Heart right ventricle (tissue), 16 donors: ENCODE measurements around the gene PTEN. TPM values are rescaled to one million over a fixed set of nuclear protein-coding genes. Genes with fewer than 3 reads are reported as not detected.

Source experiments
- ATAC-seq, 8 donors: fragments of 200-7000 bp; cut with Tn5 transposase; one replicate each; pipeline ENCODE4 v1.9.1; 2020; ENCODE audit warnings: mild to moderate bottlenecking in 8 of 8, moderate library complexity in 8 of 8, moderate number of reproducible peaks in 1 of 8
- DNase-seq, 2 donors: peaks; one replicate each; pipeline ENCODE4 v3.0.0-alpha.2; 2020
- H3K27ac ChIP-seq, 10 donors: fragments of 200-600 bp; sonication (generic) in 2 of 10; one replicate each; pipeline versions ENCODE4 v1.5.0 to v1.8.0; 2020 to 2022; ENCODE audit warnings: mild to moderate bottlenecking in 3 of 10
- H3K27me3 ChIP-seq, 7 donors: fragments of 200-600 bp; one replicate each; pipeline ENCODE4 v1.8.0; 2021 to 2022; ENCODE audit warnings: mild to moderate bottlenecking in 2 of 7
- H3K36me3 ChIP-seq, 9 donors: fragments of 200-600 bp; sonication (generic) in 1 of 9; one replicate each; pipeline versions ENCODE4 v1.5.0 to v1.8.0; 2020 to 2022; ENCODE audit warnings: mild to moderate bottlenecking in 2 of 9
- H3K4me1 ChIP-seq, 9 donors: fragments of 200-600 bp; sonication (generic) in 1 of 9; one replicate each; pipeline versions ENCODE4 v1.5.0 to v1.8.0; 2020 to 2022; ENCODE audit warnings: mild to moderate bottlenecking in 4 of 9
- H3K4me3 ChIP-seq, 10 donors: fragments of 200-600 bp; sonication (generic) in 2 of 10; one replicate each; pipeline versions ENCODE4 v1.5.0 to v1.8.0; 2020 to 2022; ENCODE audit warnings: mild to moderate bottlenecking in 7 of 10, moderate library complexity in 2 of 10
- H3K9me3 ChIP-seq, 11 donors: fragments of 200-600 bp in 10 of 11; sonication (generic) in 2 of 11; one replicate each; pipeline versions ENCODE4 v1.5.0 to v1.8.0; 2013 to 2022; ENCODE audit warnings: mild to moderate bottlenecking in 2 of 11, control low read depth in 1 of 11, moderate library complexity in 1 of 11
- CTCF ChIP-seq, 9 donors: fragments of 200-600 bp; sonication (generic) in 2 of 9; IDR thresholded peaks; one replicate each; pipeline versions ENCODE4 v1.5.0 to v1.8.0; 2021 to 2022; ENCODE audit warnings: antibody characterized with exemption in 9 of 9, mild to moderate bottlenecking in 5 of 9, moderate library complexity in 1 of 9
- WGBS, 2 donors: extraction: QIAGEN DNeasy Blood & Tissue Kit; methylation state at CpG; one replicate each; pipeline ENCODE4 v1.1.7; 2013; ENCODE audit warnings: inconsistent platforms in 1 of 2; 5-methylcytosine and 5-hydroxymethylcytosine counted together
- intact Hi-C, 10 donors: fragments of 100-400 bp; cut with DNase I; formaldehyde crosslinking; loops; one replicate each; pipeline versions ENCODE4 v1.11.1 to v1.14.2; 2022
- polyA plus RNA-seq, 2 donors: library from polyadenylated mRNA; stranded (reverse); fragments of 200-250 nt; gene quantifications; one replicate each; pipeline ENCODE4 v1.2.3, GENCODE V29; 2013
- total RNA-seq, 10 donors: library from RNA; stranded (reverse); fragmentation: NEBNext Ultra II Directional in 3 of 10; extraction: Animal tissue kit (Norgen Biotek cat#: 25700) in 3 of 10; gene quantifications; one replicate each; pipeline versions ENCODE4 v1.2.1 to v1.2.4, GENCODE V29; 2021 to 2023
- donor health status: Arrhythmogenic right ventricular cardiomyopathy.
- donor health status: ischemic (EF 13 %, LVEDD 7.1; RV severe dilation, severe dysfunction).
- donor health status: healthy with polysubstance abuse.
- donor health status: DM: no; HTN: yes; CAD: no.
- donor health status: DM: no; HTN: no; CAD: no.
- donor health status: ischemic (EF 25% LVEDD 6.9; RV normal size, moderate dysfunction).
- donor health status: ischemic (EF 25% LVEDD 5.7; RV mildly dilated, moderate dysfunction).
- donor health status: healthy.
- donor health status: DM: yes; HTN: yes; CAD: no.
- donor health status: Ischemic cardiomyopathy.
- donor health status: ischemic (EF 35%, LVEDD 5.7; RV mildly dilated, moderate dysfunction).
- donor health status: nonischemic (EF 11% LVEDD 7.7; RV severe dilation, severe dysfunction).
- donor health status: DM: yes; HTN: yes; CAD: no.
- donor health status: PGD.
- donor health status: ischemic (EF 29% LVEDD 5.4; RV normal size, mild dysfunction).
- donor health status: nonischemic (EF 23%, LVEDD 6.1; RV moderate dilation, normal function).

Gene PTEN
- total and polyA plus RNA-seq, 12 donors, result 21.8 to 89.9 (median 54.9) TPM

- no peaks in the 10 kb centered on the region for H3K9me3 ChIP-seq
- 94 to 96% methylated on average over 1 of the region's 1 CpG for WGBS, 2 donors
- no peak overlapping the region for H3K27ac ChIP-seq
- H3K36me3 ChIP-seq, result no peaks in the 10 kb centered on the region
- intact Hi-C loops, result no loop called here
- no peak for ATAC-seq
- DNase-seq, result no peak
- no peaks in the 10 kb centered on the region for H3K27me3 ChIP-seq
- no peak overlapping the region for H3K4me3 ChIP-seq
- no peak for TF ChIP-seq CTCF (IDR thresholded peaks at IDR 0.05)
- peaks cover 0 to 8% (median 0%) of the 10 kb centered on the region in 9 donors for H3K4me1 ChIP-seq
Observed at GRCh38 chr10:87974769-87975168, 111.3 kb downstream of the PTEN start.

GRCh38 chr10:87976101-87976743 is 112.8 kb downstream of the PTEN start:
- Histone ChIP-seq H3K4me3 (no peak overlapping the region), H3K27me3 (no peaks in the 10 kb centered on the region), H3K9me3 (no peaks in the 10 kb centered on the region), H3K27ac (no peak overlapping the region), H3K36me3 (no peaks in the 10 kb centered on the region), H3K4me1 (peaks cover 0 to 8% (median 0%) of the 10 kb centered on the region in 9 donors)
- TF ChIP-seq CTCF (IDR thresholded peaks at IDR 0.05), result no peak
- WGBS, 2 donors, result 70 to 77% methylated on average over 4 of the region's 4 CpGs
- no peak for DNase-seq
- intact Hi-C loops, result no loop called here
- no peak for ATAC-seq

DNA sequence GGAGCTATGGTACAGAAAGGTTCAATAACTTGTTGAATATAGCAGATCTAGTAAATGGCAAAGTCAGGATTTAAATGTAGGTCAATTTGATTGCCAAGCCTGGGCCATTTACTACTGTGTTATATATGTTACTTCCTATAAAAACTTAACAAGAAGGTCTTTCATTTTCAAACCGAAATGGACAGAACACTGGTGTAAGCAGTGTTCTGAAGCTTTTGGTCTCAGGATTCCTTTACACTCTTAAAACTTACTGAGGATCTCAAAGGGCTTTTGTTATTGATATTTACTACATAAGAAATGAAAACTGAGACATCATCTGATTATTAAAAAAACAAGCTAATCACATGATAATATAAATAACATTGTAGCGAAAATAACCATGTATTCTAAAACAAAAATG is 114.7 kb downstream of the PTEN start:
- no peak for DNase-seq
- no peak overlapping the region for H3K4me3 ChIP-seq
- H3K36me3 ChIP-seq, result no peaks in the 10 kb centered on the region
- H3K27me3 ChIP-seq, result no peaks in the 10 kb centered on the region
- 91 to 95% methylated on average over 2 of the region's 2 CpGs for WGBS, 2 donors
- no peak for ATAC-seq
- peaks cover 0 to 8% (median 0%) of the 10 kb centered on the region in 9 donors for H3K4me1 ChIP-seq
- no peaks in the 10 kb centered on the region for H3K9me3 ChIP-seq
- intact Hi-C loops, result no loop called here
- no peak overlapping the region for H3K27ac ChIP-seq
- no peak for TF ChIP-seq CTCF (IDR thresholded peaks at IDR 0.05)

- TF ChIP-seq CTCF (IDR thresholded peaks at IDR 0.05), result no peak
- 99% methylated on average over 2 of the region's 2 CpGs for WGBS, 2 donors
- no peaks in the 10 kb centered on the region for H3K36me3 ChIP-seq
- H3K4me1 ChIP-seq, result peaks cover 0 to 8% (median 0%) of the 10 kb centered on the region in 9 donors
- no peaks in the 10 kb centered on the region for H3K9me3 ChIP-seq
- no peak for DNase-seq
- H3K27ac ChIP-seq, result no peak overlapping the region
- H3K4me3 ChIP-seq, result no peak overlapping the region
- no peaks in the 10 kb centered on the region for H3K27me3 ChIP-seq
- intact Hi-C loops, result no loop called here
- ATAC-seq, result no peak
Observed at GRCh38 chr10:87979847-87980246, 116.4 kb downstream of the PTEN start.
